Suprapubic skin (tissue), 4 donors: Measurements from ENCODE around the gene VPS45. TPM values are rescaled to one million over a fixed set of nuclear protein-coding genes. Genes with fewer than 3 reads are reported as not detected.

Experiments
- DNase-seq, 2 donors: peaks; one replicate each; pipeline ENCODE4 v3.0.0-alpha.2; 2019; ENCODE audit warnings: low spot score in 2 of 2
- H3K27ac ChIP-seq: fragments of 200-600 bp; sonication (generic); one replicate; pipeline ENCODE4 v1.5.1; 2019
- H3K27me3 ChIP-seq: fragments of 200-600 bp; sonication (generic); one replicate; pipeline ENCODE4 v1.5.1; 2019
- H3K36me3 ChIP-seq: fragments of 200-600 bp; sonication (generic); one replicate; pipeline ENCODE4 v1.5.1; 2019
- H3K4me1 ChIP-seq: fragments of 200-600 bp; sonication (generic); one replicate; pipeline ENCODE4 v1.5.1; 2019
- H3K4me3 ChIP-seq: fragments of 200-600 bp; sonication (generic); one replicate; pipeline ENCODE4 v1.5.1; 2019; ENCODE audit warnings: mild to moderate bottlenecking
- H3K9me3 ChIP-seq: fragments of 200-600 bp; sonication (generic); one replicate; pipeline ENCODE4 v1.5.1; 2019
- EP300 ChIP-seq: sonication (generic); formaldehyde crosslinking; IDR thresholded peaks from one replicate; pipeline ENCODE4 v1.6.1; 2017; ENCODE audit warnings: antibody characterized with exemption
- POLR2A ChIP-seq, 2 donors: fragments of 450-650 bp; IDR thresholded peaks; one replicate each; pipeline ENCODE4 v1.6.1; 2017; ENCODE audit warnings: antibody characterized with exemption in 2 of 2, mild to moderate bottlenecking in 2 of 2, moderate library complexity in 2 of 2
- POLR2AphosphoS5 ChIP-seq, 3 donors: sonication (generic); formaldehyde crosslinking; IDR thresholded peaks; one replicate each; pipeline ENCODE4 v1.6.1; 2017; ENCODE audit warnings: antibody characterized with exemption in 3 of 3
- WGBS: methylation state at CpG from one replicate; pipeline ENCODE4 v1.1.5; 2018; 5-methylcytosine and 5-hydroxymethylcytosine counted together
- total RNA-seq, 4 donors: library from RNA; depleted of rRNA; stranded (reverse); fragments of >200 nt; gene quantifications; one replicate each; pipeline ENCODE4 v1.1.0, GENCODE V29; 2016
- TF ChIP-seq, protein P1 (sequence below), 2 donors: fragments of 200-600 bp in 1 of 2; fragments of 450-650 bp in 1 of 2; sonication (generic) in 1 of 2; IDR thresholded peaks; one replicate each; pipeline ENCODE4 v1.5.1; 2016 to 2019; ENCODE audit warnings: antibody characterized with exemption in 2 of 2, mild to moderate bottlenecking in 1 of 2, moderate library complexity in 1 of 2

The VPS45 gene, protein sequence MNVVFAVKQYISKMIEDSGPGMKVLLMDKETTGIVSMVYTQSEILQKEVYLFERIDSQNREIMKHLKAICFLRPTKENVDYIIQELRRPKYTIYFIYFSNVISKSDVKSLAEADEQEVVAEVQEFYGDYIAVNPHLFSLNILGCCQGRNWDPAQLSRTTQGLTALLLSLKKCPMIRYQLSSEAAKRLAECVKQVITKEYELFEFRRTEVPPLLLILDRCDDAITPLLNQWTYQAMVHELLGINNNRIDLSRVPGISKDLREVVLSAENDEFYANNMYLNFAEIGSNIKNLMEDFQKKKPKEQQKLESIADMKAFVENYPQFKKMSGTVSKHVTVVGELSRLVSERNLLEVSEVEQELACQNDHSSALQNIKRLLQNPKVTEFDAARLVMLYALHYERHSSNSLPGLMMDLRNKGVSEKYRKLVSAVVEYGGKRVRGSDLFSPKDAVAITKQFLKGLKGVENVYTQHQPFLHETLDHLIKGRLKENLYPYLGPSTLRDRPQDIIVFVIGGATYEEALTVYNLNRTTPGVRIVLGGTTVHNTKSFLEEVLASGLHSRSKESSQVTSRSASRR
- 10 to 100 TPM; 23.8 to 67.4 (median 34.2) TPM for total RNA-seq

DNA sequence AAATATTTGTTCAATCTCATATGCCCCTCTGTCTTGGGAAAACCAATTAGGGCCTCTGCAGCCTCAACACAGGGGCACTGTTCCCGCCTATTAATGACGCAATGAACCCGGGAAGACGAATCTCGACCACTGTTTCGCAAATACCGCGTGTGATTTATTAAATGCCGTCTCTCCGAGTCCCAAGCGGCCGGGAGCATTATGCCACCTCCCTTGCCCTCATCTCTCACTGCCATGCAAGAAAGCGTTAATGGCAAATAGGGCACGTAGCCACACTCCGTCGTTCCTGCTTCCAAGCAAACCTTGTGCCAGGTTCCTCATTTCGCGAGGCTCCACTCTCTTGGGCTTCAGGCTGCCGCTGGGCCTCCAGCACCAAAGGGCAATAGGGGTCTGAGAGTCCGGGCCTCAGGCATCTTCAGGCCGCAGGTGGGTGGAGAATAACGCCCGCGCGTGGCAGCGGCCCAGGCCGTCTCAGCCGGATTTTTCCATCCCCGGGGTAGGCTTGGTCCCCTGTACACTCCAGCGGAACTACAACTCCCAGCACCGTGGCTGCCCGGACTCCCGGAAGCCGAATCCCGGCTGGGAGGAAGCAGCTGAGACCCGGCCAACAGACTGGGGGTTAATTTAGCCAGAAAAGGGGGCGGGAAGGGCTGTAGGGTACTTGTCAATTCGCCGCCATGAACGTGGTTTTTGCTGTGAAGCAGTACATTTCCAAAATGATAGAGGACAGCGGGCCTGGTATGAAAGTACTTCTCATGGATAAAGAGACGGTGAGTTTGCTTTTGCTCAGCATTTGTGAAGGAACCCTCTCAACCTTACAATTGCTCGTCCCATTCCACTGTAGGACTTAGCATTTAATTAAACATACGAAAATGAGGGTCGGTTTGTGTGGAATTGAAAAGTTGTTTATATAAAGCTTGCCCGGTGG lies at the start of gene VPS45:
Gene VPS45, plus strand, starts transcription at position 593 of the 925 bp plus-strand sequence. Its CDS starts 82 bp downstream, at position 675.
- peak in 2 of 3 donors; percentile 58 to 59 for TF ChIP-seq POLR2AphosphoS5 (IDR thresholded peaks at IDR 0.05)
- TF ChIP-seq EP300 = no peak
- TF ChIP-seq POLR2A (IDR thresholded peaks at IDR 0.05) = peak in 1 of 2 donors; percentile 40
- TF ChIP-seq, protein P1, sequence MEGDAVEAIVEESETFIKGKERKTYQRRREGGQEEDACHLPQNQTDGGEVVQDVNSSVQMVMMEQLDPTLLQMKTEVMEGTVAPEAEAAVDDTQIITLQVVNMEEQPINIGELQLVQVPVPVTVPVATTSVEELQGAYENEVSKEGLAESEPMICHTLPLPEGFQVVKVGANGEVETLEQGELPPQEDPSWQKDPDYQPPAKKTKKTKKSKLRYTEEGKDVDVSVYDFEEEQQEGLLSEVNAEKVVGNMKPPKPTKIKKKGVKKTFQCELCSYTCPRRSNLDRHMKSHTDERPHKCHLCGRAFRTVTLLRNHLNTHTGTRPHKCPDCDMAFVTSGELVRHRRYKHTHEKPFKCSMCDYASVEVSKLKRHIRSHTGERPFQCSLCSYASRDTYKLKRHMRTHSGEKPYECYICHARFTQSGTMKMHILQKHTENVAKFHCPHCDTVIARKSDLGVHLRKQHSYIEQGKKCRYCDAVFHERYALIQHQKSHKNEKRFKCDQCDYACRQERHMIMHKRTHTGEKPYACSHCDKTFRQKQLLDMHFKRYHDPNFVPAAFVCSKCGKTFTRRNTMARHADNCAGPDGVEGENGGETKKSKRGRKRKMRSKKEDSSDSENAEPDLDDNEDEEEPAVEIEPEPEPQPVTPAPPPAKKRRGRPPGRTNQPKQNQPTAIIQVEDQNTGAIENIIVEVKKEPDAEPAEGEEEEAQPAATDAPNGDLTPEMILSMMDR (IDR thresholded peaks at IDR 0.05) = no peak
- peak within 1 kb of the TSS; percentile 69 for H3K4me3 ChIP-seq

DNA sequence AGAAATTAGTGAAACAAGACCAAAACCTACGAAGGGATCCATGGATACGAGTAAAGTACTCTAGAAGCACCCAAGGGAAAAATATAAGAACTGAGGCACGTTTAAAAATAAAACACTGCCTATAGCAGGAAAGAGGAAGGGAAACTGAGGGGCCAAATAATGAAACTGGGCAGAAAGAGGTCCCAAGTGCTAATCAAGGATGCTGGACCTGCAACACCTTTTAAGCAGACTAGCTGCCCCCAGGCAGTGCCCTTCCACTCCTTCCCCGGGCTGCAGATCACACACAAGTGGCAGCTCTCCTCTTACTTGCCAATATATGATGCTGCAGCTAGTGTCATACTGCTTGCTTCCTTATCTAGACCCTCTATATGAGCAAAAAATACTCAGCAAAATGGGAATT lies 49.4 kb upstream of the VPS45 start:
- WGBS = 89% methylated on average over 4 of the region's 4 CpGs
- H3K27me3 ChIP-seq = no peaks in the 10 kb centered on the region
- DNase-seq = no peak
- no peaks in the 10 kb centered on the region for H3K36me3 ChIP-seq
- no peak overlapping the region for H3K4me3 ChIP-seq
- no peaks in the 10 kb centered on the region for H3K4me1 ChIP-seq
- no peaks in the 10 kb centered on the region for H3K9me3 ChIP-seq
- no peak for TF ChIP-seq EP300
- TF ChIP-seq POLR2AphosphoS5 (IDR thresholded peaks at IDR 0.05) = no peak
- no peak for TF ChIP-seq POLR2A (IDR thresholded peaks at IDR 0.05)
- no peak overlapping the region for H3K27ac ChIP-seq

More for the DNA sequence above, at the start of gene VPS45:
- Histone ChIP-seq H3K36me3 (peaks cover 10% of the 10 kb centered on the region), H3K27me3 (no peaks in the 10 kb centered on the region), H3K4me1 (peaks cover 36% of the 10 kb centered on the region), H3K9me3 (no peaks in the 10 kb centered on the region), H3K27ac (peak within 1 kb of the TSS; percentile 93)
- WGBS = 1% methylated on average over 28 of the region's 46 CpGs
- DNase-seq = peak; percentile 94

DNA sequence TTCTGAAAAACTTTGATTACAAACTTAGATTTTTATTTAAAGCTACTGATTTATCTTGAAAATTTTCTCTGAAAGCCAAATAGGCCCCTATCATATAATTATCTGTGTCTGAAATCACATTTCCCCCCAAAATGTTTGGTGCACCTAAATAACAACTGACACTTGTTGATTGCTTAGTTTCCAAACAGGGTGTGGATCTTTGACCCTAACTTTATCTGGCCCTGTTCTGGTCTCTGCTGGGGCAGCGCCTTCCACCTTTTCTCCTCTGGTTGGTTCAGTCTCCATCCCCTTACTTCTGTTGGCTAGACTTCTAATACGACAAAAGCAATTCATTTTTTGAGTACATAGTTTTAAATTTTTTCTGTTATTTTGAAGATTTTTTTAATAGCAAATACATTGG lies 46.9 kb upstream of the VPS45 start:
- WGBS = 98% methylated on average over 2 of the region's 2 CpGs
- Histone ChIP-seq H3K9me3 (no peaks in the 10 kb centered on the region), H3K36me3 (no peaks in the 10 kb centered on the region), H3K4me1 (no peaks in the 10 kb centered on the region), H3K27me3 (no peaks in the 10 kb centered on the region), H3K27ac (no peak overlapping the region), H3K4me3 (no peak overlapping the region)
- TF ChIP-seq EP300 = no peak
- TF ChIP-seq POLR2A (IDR thresholded peaks at IDR 0.05) = no peak
- TF ChIP-seq, protein P1 (IDR thresholded peaks at IDR 0.05) = no peak
- TF ChIP-seq POLR2AphosphoS5 (IDR thresholded peaks at IDR 0.05) = no peak
- DNase-seq = no peak

DNA sequence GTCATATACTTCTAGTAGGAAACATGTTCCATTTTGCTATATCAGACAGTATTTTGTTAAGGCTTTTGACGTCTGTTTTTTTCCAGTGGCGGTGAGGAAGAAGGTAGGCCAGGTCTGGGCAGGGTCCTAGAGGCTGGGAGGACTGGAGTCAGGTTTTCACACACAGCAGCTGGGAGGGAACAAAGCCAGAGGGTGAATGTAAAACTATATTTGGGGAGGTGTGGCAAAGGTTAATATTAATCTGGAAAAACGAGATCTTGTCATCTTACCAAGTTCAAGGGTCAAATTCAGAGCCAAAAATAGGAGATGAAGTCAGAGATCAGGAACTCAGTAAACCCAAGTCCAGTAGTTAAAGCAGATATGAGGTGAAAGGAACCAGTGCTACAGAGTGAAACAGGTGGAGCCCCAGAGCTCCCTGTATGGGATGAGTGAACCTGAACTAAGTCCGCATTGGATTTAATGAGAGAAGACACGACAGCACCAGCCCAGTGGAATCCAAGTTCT lies 46.3 kb upstream of the VPS45 start:
- H3K27me3 ChIP-seq = no peaks in the 10 kb centered on the region
- no peaks in the 10 kb centered on the region for H3K4me1 ChIP-seq
- no peaks in the 10 kb centered on the region for H3K9me3 ChIP-seq
- H3K4me3 ChIP-seq = no peak overlapping the region
- TF ChIP-seq, protein P1 (IDR thresholded peaks at IDR 0.05) = no peak
- TF ChIP-seq POLR2AphosphoS5 (IDR thresholded peaks at IDR 0.05) (no peak), POLR2A (IDR thresholded peaks at IDR 0.05) (no peak), EP300 (no peak)
- WGBS = 54% methylated on average over 5 of the region's 5 CpGs
- no peaks in the 10 kb centered on the region for H3K36me3 ChIP-seq
- no peak overlapping the region for H3K27ac ChIP-seq
- no peak for DNase-seq

DNA sequence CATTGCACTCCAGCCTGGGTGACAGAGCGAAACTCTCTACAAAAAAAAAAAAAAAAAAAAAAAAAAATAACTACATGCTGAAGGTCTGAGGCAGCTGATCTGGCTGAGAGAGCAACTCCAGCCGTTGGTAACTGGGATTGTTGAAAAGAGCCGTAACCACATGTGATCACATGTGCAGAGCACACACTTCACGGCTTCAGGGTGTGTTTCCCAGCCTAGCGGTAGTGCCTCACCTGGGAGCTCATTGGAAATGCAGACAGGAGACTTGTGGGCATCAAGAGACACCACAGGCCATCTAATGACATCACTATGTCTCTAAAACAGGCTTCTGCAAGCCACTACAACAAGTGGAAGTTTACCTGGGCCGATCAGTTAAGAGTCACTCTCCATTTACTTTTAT lies 45.2 kb upstream of the VPS45 start:
- 44% methylated on average over 6 of the region's 6 CpGs for WGBS
- Histone ChIP-seq H3K9me3 (no peaks in the 10 kb centered on the region), H3K36me3 (no peaks in the 10 kb centered on the region), H3K4me1 (no peaks in the 10 kb centered on the region), H3K4me3 (no peak overlapping the region), H3K27ac (no peak overlapping the region), H3K27me3 (no peaks in the 10 kb centered on the region)
- DNase-seq = no peak
- no peak for TF ChIP-seq EP300
- no peak for TF ChIP-seq POLR2AphosphoS5 (IDR thresholded peaks at IDR 0.05)
- TF ChIP-seq, protein P1 (IDR thresholded peaks at IDR 0.05) = no peak
- no peak for TF ChIP-seq POLR2A (IDR thresholded peaks at IDR 0.05)
